NCI-H2227 (cell line): ENCODE results near the gene SNX11.

ENCODE experiments used
- DNase-seq: peaks from one replicate; lab custom pipeline; 2025; ENCODE audit not compliant: unreplicated experiment; lab: John Stamatoyannopoulos, UW

Gene SNX11

GRCh38 chr17:48095611-48096010 is 12.0 kb upstream of the SNX11 start:
- DNase-seq: no peak

- DNase-seq: no peak
Observed at GRCh38 chr17:48100160-48100559, 7.4 kb upstream of the SNX11 start.

- peak; percentile 80 for DNase-seq
Observed at GRCh38 chr17:48100591-48101011, 7.0 kb upstream of the SNX11 start.

GRCh38 chr17:48101012-48101720 is 6.4 kb upstream of the SNX11 start, which contains the start of gene CBX1:
Gene CBX1 (minus strand): TSS chr17:48101478. CDS start chr17:48077004, 24,474 bp downstream.
- peak; percentile 99 for DNase-seq

- no peak for DNase-seq
Observed at GRCh38 chr17:48102043-48102750, 5.4 kb upstream of the SNX11 start.

- DNase-seq: no peak
Observed at GRCh38 chr17:48102798-48103715, 4.5 kb upstream of the SNX11 start.

GRCh38 chr17:48104440-48104839 is 3.1 kb upstream of the SNX11 start:
- no peak for DNase-seq

- DNase-seq: no peak
Observed at GRCh38 chr17:48106802-48107136, 797 bp upstream of the SNX11 start.

- no peak for DNase-seq
Observed at GRCh38 chr17:48110761-48111160, 3.2 kb downstream of the SNX11 start.

GRCh38 chr17:48111937-48112241 is 4.3 kb downstream of the SNX11 start:
- no peak for DNase-seq

- no peak for DNase-seq
Observed at GRCh38 chr17:48113201-48113676, 5.7 kb downstream of the SNX11 start.

GRCh38 chr17:48121923-48122664 is 14.5 kb downstream of the SNX11 start:
- DNase-seq: no peak

GRCh38 chr17:48122665-48123045 is 15.1 kb downstream of the SNX11 start:
- no peak for DNase-seq

GRCh38 chr17:48123111-48123510 is 15.5 kb downstream of the SNX11 start:
- no peak for DNase-seq

GRCh38 chr17:48123776-48124388 is 16.3 kb downstream of the SNX11 start:
- no peak for DNase-seq

GRCh38 chr17:48125829-48126531 is 18.4 kb downstream of the SNX11 start:
- DNase-seq: no peak

GRCh38 chr17:48126532-48126850 is 18.9 kb downstream of the SNX11 start:
- no peak for DNase-seq

GRCh38 chr17:48127371-48128051 is 19.9 kb downstream of the SNX11 start:
- no peak for DNase-seq

GRCh38 chr17:48128400-48128799 is 20.8 kb downstream of the SNX11 start:
- DNase-seq: no peak
